Measurements from ENCODE around the gene CTIF. TPM values are rescaled to one million over a fixed set of nuclear protein-coding genes. Genes with fewer than 3 reads are reported as not detected.

CTIF gene
- total and polyA plus RNA-seq, 2 experiments from 2014 or later, result 8.6 to 14.4 TPM

- Mint-ChIP-seq H3K4me3 (peak overlapping the region; percentile 82), H3K27ac (no peak overlapping the region), H3K27me3 (ENCODE audit: insufficient read depth, low read depth, poor library complexity) (peaks cover 28% of the 10 kb centered on the region), H3K36me3 (ENCODE audit: low read depth) (peaks cover 4% of the 10 kb centered on the region; the same call in 1 of the 3 replicates), H3K9me3 (no peaks in the 10 kb centered on the region), H3K4me1 (peaks cover 52% of the 10 kb centered on the region)
- Histone ChIP-seq H3F3A (replicated peaks; ENCODE audit: low read depth) (peaks cover 26% of the 10 kb centered on the region), H3K4me3 (peak overlapping the region; percentile 94), H3K4me2 (peak overlapping the region; percentile 98), H3K36me3 (ENCODE audit: insufficient read depth) (no peaks in the 10 kb centered on the region), H3K9me2 (ENCODE audit: insufficient read depth) (peaks cover 5% of the 10 kb centered on the region; the same call in 1 of the 2 replicates), H3K27ac (ENCODE audit: low read depth) (no peak overlapping the region), H4K20me1 (replicated peaks; ENCODE audit: insufficient read depth) (peaks cover 15% of the 10 kb centered on the region), H2AFZ (peak overlapping the region; percentile 38; the same call in 1 of the 2 replicates), H3K79me2 (replicated peaks; ENCODE audit: insufficient read depth) (peaks cover 29% of the 10 kb centered on the region), H3K27me3 (ENCODE audit: insufficient read depth) (peaks cover 24% of the 10 kb centered on the region), H3K4me1 (ENCODE audit: insufficient read depth) (peaks cover 54% of the 10 kb centered on the region)
- DNase-seq (ENCODE audit: low spot score) (peak; percentile 78), ATAC-seq (peak; percentile 22)
- TF ChIP-seq CTCF (conservative IDR thresholded peaks at IDR 0.05; ENCODE audit: low read depth in 2 of 2), result 0 out of 4 replicates have a peak, but pooled peaks of 1 of the 2 experiments have one; percentile 0
- TF ChIP-seq NANOG (IDR thresholded peaks at IDR 0.05; ENCODE audit: borderline replicate concordance), result no peak
- no peak for TF ChIP-seq ZNF462 (CRISPR knock-in tag; IDR thresholded peaks at IDR 0.05)
These were observed 2.4 kb downstream of the CTIF start for GRCh38 chr18:48541026-48541746.
